ENCODE measurements around the gene DNAL4. TPM values are rescaled to one million over a fixed set of nuclear protein-coding genes. Genes with fewer than 3 reads are reported as not detected.
A peak's percentile ranks its signal among the peaks of the same experiment; 100 is the strongest.

DNAL4 gene
- total RNA-seq, 1 experiment from 2014 or later = 15.6 TPM

- no peak for TF ChIP-seq CTCF (IDR thresholded peaks at IDR 0.05; ENCODE audit: unreplicated experiment)
- intact Hi-C loops (cut with micrococcal nuclease; ENCODE audit: unreplicated experiment) = loop anchor here (5.0 kb wide), 1 partner anchor 44 kb away; the partner anchor contains the start of gene GTPBP1
- CTCF ChIA-PET = no interaction called here
- Mint-ChIP-seq H3K27ac (ENCODE audit: unreplicated experiment) (no peak overlapping the region), H3K4me1 (ENCODE audit: low read depth, unreplicated experiment) (peaks cover 22% of the 10 kb centered on the region), H3K27me3 (ENCODE audit: unreplicated experiment) (no peaks in the 10 kb centered on the region), H3K9me3 (ENCODE audit: low read depth, unreplicated experiment) (no peaks in the 10 kb centered on the region), H3K36me3 (ENCODE audit: insufficient read depth, unreplicated experiment) (peaks cover 85% of the 10 kb centered on the region), H3K4me3 (ENCODE audit: low read depth, unreplicated experiment) (no peak overlapping the region)
- BruUV-seq (replicated peaks) = no TSS peak
- DNase-seq = no peak
These were observed 42.3 kb downstream of the DNAL4 start for GRCh38 chr22:38751422-38752346.

GRCh38 chr22:38751066-38751421, 42.9 kb downstream of the DNAL4 start:
- DNase-seq = no peak
- CTCF ChIA-PET = no interaction called here
- H3K27ac Mint-ChIP-seq (ENCODE audit: unreplicated experiment) = no peak overlapping the region
- TF ChIP-seq CTCF (IDR thresholded peaks at IDR 0.05; ENCODE audit: unreplicated experiment) = no peak
- H3K9me3 Mint-ChIP-seq (ENCODE audit: low read depth, unreplicated experiment) = no peaks in the 10 kb centered on the region
- intact Hi-C loops (cut with micrococcal nuclease; ENCODE audit: unreplicated experiment) = loop anchor here (5.0 kb wide), 1 partner anchor 44 kb away; the partner anchor contains the start of gene GTPBP1
- H3K27me3 Mint-ChIP-seq (ENCODE audit: unreplicated experiment) = no peaks in the 10 kb centered on the region
- no TSS peak for BruUV-seq (replicated peaks)
- H3K36me3 Mint-ChIP-seq (ENCODE audit: insufficient read depth, unreplicated experiment) = peaks cover 82% of the 10 kb centered on the region
- peaks cover 22% of the 10 kb centered on the region for H3K4me1 Mint-ChIP-seq (ENCODE audit: low read depth, unreplicated experiment)
- H3K4me3 Mint-ChIP-seq (ENCODE audit: low read depth, unreplicated experiment) = no peak overlapping the region

- no peak for DNase-seq
- CTCF ChIA-PET = no interaction called here
- Mint-ChIP-seq H3K36me3 (ENCODE audit: insufficient read depth, unreplicated experiment) (peaks cover 78% of the 10 kb centered on the region), H3K27me3 (ENCODE audit: unreplicated experiment) (no peaks in the 10 kb centered on the region), H3K4me1 (ENCODE audit: low read depth, unreplicated experiment) (peaks cover 22% of the 10 kb centered on the region), H3K4me3 (ENCODE audit: low read depth, unreplicated experiment) (no peak overlapping the region), H3K27ac (ENCODE audit: unreplicated experiment) (peak overlapping the region; percentile 37), H3K9me3 (ENCODE audit: low read depth, unreplicated experiment) (no peaks in the 10 kb centered on the region)
- TF ChIP-seq CTCF (IDR thresholded peaks at IDR 0.05; ENCODE audit: unreplicated experiment) = no peak
- intact Hi-C loops (cut with micrococcal nuclease; ENCODE audit: unreplicated experiment) = loop anchor here (5.0 kb wide), 1 partner anchor 43 kb away; the partner anchor contains the start of gene GTPBP1
- no TSS peak for BruUV-seq (replicated peaks)
These were observed 43.3 kb downstream of the DNAL4 start for GRCh38 chr22:38750638-38751037.

DNA sequence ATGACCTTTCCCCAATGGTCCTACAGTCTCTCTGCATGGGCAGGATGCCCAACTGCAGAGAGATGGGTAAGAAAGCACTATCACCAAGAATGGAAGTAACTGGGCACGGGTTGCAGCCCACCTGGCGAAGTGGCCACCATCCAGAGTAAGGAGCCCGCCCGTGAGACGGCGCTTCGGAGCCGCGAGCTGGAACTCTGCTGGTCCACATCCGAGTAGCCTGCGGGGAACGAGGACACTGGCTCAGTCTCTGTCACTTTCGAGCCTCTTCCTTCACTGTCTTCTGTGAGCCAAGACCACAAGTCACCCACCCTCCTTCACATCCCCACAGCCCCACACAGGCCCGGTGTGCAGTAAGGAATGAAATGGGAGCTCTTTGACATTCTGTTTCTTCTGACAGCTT, 43.8 kb downstream of the DNAL4 start:
- CTCF ChIA-PET = no interaction called here
- intact Hi-C loops (cut with micrococcal nuclease; ENCODE audit: unreplicated experiment) = loop anchor here (5.0 kb wide), 1 partner anchor 43 kb away; the partner anchor contains the start of gene GTPBP1
- no TSS peak for BruUV-seq (replicated peaks)

More for the DNA sequence above, 43.8 kb downstream of the DNAL4 start:
- H3K9me3 Mint-ChIP-seq (ENCODE audit: low read depth, unreplicated experiment) = no peaks in the 10 kb centered on the region
- TF ChIP-seq CTCF (IDR thresholded peaks at IDR 0.05; ENCODE audit: unreplicated experiment) = no peak
- no peak overlapping the region for H3K4me3 Mint-ChIP-seq (ENCODE audit: low read depth, unreplicated experiment)
- DNase-seq = no peak
- peaks cover 76% of the 10 kb centered on the region for H3K36me3 Mint-ChIP-seq (ENCODE audit: insufficient read depth, unreplicated experiment)
- peak overlapping the region; percentile 37 for H3K27ac Mint-ChIP-seq (ENCODE audit: unreplicated experiment)
- H3K27me3 Mint-ChIP-seq (ENCODE audit: unreplicated experiment) = no peaks in the 10 kb centered on the region
- peaks cover 18% of the 10 kb centered on the region for H3K4me1 Mint-ChIP-seq (ENCODE audit: low read depth, unreplicated experiment)

Measured in Calu3 (cell line).